Adrenal gland (tissue), 5 donors: ENCODE results near the gene TEX2.

Source experiments
- POLR2A ChIP-seq, 2 donors: fragments of 450-650 bp; IDR thresholded peaks; one replicate each; pipeline ENCODE4 v1.6.1; 2017; ENCODE audit warnings: antibody characterized with exemption in 2 of 2, mild to moderate bottlenecking in 2 of 2, moderate library complexity in 1 of 2
- TF ChIP-seq, protein P1 (sequence below), 6 experiments: fragments of 450-650 bp in 4 of 6; fragments of 200-600 bp in 2 of 6; sonication (generic) in 1 of 6; IDR thresholded peaks; 1 replicate in 5 of 6; 2 replicates in 1 of 6; pipeline versions ENCODE4 v1.5.1 to v1.8.0; 2016 to 2021; ENCODE audit warnings: antibody characterized with exemption in 6 of 6, mild to moderate bottlenecking in 2 of 6, moderate library complexity in 1 of 6
- donor health status: DM: no; HTN: no; CAD: no.

DNA sequence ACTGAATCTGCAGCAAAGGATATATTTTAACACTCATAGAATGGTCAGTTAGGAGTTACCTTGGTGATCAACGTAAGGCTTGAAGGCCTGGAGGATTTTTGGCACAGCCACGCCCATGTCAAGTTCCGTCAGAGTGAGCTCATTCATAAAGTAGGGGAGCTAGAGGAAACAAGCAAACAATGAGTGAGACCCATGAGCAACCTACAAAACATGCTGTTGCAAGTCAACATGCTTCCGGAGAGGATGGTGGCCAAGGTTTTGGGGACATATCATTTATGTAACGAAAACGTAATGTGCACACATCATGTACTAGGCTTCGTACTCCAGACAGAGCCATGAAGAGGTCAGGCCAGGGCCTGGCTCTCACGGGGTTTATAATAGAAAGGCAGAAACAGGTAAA lies 92.0 kb downstream of the TEX2 start:
- TF ChIP-seq, protein P1, sequence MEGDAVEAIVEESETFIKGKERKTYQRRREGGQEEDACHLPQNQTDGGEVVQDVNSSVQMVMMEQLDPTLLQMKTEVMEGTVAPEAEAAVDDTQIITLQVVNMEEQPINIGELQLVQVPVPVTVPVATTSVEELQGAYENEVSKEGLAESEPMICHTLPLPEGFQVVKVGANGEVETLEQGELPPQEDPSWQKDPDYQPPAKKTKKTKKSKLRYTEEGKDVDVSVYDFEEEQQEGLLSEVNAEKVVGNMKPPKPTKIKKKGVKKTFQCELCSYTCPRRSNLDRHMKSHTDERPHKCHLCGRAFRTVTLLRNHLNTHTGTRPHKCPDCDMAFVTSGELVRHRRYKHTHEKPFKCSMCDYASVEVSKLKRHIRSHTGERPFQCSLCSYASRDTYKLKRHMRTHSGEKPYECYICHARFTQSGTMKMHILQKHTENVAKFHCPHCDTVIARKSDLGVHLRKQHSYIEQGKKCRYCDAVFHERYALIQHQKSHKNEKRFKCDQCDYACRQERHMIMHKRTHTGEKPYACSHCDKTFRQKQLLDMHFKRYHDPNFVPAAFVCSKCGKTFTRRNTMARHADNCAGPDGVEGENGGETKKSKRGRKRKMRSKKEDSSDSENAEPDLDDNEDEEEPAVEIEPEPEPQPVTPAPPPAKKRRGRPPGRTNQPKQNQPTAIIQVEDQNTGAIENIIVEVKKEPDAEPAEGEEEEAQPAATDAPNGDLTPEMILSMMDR (IDR thresholded peaks at IDR 0.05), result no peak
- no peak for TF ChIP-seq POLR2A (IDR thresholded peaks at IDR 0.05)
